ENCODE data around the gene MAP7.

DNA sequence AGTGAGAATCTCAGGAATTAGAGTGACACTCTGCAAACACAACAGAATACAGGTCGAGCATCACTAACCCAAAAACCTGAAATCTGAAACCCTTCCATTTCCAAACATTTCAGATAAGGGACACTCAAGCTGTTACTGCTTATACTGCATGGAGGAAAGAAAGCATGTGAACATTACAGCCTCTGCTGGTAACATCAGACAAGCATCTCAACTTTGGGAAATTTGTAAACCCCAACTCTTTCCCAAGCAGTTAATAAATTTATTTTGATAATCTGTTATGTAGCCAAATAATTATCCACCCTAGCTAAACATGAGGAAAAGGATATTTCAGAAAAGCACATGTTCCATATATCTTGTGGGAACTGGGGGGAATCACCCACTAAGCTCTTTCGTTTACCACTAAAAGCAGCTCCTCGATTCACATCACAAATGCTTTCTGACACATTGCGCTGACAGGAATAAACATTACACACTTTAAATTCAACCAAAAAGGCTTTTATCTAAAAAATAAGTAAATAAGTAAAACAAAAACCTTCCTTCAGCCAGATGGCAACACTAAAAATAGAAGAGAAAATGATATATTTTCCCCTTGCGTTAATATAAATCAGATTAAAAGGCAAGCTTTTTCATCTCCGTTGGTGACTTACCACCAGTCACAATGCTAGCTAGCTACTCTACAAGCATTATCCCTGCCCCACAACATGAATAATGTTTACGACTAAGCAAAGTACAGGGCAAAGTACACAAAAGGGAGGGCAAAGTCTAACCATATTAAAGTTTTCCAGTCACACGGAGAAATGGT lies 120.8 kb downstream of the MAP7 start:
- TF ChIP-seq GATA2 (IDR thresholded peaks at IDR 0.05; ENCODE audit: low read depth, low read length) (no peak), GATA3 (IDR thresholded peaks at IDR 0.05; ENCODE audit: low read depth, low read length) (no peak)
